Activated CD8-positive, alpha-beta memory T cell treated with anti-CD3 and anti-CD28 coated beads, Interleukin-2, amount 50 U/mL, for 24 hours (primary cell): ENCODE measurements around the gene SGO2.
"Not testable (repeated sequence)": the region's sequence is repeated elsewhere in the genome, so short reads cannot be mapped to it uniquely, and the experiment has no call there.

Experiments used
- DNase-seq: peaks from one replicate; pipeline ENCODE4 v3.0.0-alpha.2; 2020; ENCODE audit errors: extremely low read depth

The SGO2 gene

DNA sequence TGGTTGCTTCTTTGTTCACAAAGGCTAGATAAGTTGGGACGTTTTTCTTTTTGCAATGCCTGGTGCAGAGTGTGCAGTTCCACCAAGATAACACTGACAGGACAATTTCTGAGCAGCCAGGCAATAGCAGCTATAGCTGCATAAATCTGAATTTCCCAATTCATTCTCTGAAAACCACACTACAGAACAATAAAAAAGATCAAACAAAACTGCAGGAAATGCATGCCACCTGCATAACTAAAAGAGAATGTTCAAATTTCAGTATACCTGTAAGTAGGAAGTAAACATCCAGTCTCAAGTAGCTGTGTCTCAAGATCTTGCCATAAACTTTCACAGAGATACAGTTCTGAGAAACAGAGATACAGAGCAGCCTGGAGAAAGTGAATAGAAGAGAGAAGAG lies 10.9 kb upstream of the SGO2 start:
- DNase-seq = no peak

DNA sequence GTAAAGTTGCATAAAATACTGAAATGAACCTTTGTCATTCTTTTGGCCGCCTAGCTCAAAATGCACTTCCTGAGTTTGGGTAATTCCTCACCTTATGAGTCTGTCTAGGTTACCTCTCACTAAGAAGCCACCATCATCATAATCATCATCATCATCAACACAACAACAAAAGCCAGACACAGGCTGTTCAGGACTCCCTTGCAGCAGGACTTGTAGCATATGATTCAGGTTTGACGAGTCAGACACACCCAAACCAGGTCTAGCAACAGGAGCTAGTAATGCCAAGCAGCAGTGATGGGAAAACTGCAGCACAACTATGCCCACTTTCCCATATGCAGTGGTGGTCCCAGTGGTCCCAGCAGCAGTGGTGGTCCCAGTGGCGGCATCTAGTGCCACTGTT lies 2.8 kb upstream of the SGO2 start:
- no peak for DNase-seq

GRCh38 chr2:200523604-200524003 lies 2.4 kb upstream of the SGO2 start:
- DNase-seq = no peak

GRCh38 chr2:200525066-200525465 lies 941 bp upstream of the SGO2 start:
- DNase-seq = no peak

- no peak for DNase-seq
Measured at GRCh38 chr2:200525551-200525881, 491 bp upstream of the SGO2 start.

DNA sequence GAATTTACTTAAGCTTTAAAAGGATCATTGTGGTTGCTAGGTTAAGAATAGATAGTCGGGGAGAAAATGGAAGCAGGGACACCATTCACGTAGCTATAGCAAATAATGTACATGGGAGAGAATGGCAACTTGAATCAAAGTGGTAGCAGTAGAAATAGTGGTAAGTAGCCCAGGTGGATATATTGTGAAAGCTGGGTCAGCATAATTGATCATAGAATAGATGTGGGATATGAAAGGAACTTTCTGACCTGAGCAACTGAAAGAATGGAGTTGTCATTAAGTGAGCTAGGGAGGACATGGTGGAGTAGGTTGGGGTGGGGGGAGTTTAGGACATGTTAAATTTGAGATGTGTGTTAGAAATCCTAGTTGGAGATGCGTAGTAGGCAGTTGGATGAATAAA lies 2.2 kb downstream of the SGO2 start:
- DNase-seq = no peak

DNA sequence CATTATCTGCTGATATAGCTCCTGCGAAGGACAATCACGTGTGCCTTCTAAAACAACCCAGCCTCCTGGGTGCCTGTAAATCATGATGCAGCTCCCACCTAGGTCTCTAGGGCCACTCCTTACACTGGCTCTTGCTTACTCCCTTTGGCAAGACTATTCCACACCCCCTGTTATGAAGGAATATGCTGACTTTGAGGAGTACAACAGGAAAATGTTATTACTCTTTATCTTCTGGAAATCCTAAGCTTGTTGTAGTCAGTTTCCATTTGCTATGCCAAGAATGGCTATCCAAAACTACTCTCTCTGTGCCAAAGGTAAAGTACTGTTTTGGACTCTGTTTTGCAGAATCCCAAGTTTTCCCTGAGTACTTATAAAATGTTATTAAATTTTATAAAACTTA lies 7.7 kb downstream of the SGO2 start:
- no peak for DNase-seq

DNA sequence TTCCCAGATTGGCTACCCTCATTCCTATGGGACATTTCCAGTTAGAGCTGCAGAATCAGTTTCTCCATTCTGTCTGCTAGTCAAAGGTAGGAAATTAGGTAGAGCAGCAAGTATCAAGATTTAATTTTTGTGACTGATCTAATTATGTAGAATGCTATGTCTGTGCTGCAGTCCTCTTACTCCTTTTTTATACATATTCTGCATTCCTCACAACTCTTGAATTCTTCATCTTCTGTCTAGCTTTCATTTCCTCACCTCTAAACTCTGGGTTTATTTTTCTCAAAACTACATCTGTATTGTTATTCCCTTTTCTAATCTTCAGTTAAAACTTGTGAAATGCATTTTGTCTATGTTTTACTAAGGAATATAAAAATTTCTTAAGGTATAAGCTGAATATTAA lies 8.6 kb downstream of the SGO2 start:
- DNase-seq = no peak

GRCh38 chr2:200538139-200538538 lies 12.1 kb downstream of the SGO2 start:
- DNase-seq = no peak

- no peak for DNase-seq
Measured at GRCh38 chr2:200540793-200541192, 14.8 kb downstream of the SGO2 start.

GRCh38 chr2:200566596-200566995 lies 40.6 kb downstream of the SGO2 start:
- DNase-seq = not testable (repeated sequence)

- DNase-seq = no peak
Measured at GRCh38 chr2:200567932-200568331, 41.9 kb downstream of the SGO2 start.

- no peak for DNase-seq
Measured at GRCh38 chr2:200575957-200576356, 50.0 kb downstream of the SGO2 start.

- DNase-seq = no peak
Measured at GRCh38 chr2:200577027-200577426, 51.0 kb downstream of the SGO2 start.

DNA sequence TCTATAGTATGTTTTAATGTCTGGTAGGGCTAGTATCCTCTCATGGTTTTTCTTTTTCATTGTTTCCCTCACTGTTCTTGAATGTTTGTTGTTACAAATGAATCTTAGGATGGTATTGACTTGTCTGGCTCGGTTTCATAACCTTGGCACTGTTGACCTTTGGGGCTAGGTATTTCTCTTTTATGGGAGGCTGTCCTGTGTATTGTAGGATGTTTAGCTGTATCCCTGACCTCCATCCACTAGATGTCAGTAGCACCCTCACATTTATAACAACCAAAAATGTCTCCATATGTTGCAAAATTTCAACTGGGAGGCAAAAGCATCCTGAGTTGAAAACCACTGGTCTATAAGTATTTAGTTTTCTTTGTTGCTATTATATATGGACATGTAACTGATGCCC lies 52.8 kb downstream of the SGO2 start:
- DNase-seq = no peak

- DNase-seq = no peak
Measured at GRCh38 chr2:200584639-200585038, 58.6 kb downstream of the SGO2 start.

- no peak for DNase-seq
Measured at GRCh38 chr2:200585340-200585729, 59.3 kb downstream of the SGO2 start.

DNA sequence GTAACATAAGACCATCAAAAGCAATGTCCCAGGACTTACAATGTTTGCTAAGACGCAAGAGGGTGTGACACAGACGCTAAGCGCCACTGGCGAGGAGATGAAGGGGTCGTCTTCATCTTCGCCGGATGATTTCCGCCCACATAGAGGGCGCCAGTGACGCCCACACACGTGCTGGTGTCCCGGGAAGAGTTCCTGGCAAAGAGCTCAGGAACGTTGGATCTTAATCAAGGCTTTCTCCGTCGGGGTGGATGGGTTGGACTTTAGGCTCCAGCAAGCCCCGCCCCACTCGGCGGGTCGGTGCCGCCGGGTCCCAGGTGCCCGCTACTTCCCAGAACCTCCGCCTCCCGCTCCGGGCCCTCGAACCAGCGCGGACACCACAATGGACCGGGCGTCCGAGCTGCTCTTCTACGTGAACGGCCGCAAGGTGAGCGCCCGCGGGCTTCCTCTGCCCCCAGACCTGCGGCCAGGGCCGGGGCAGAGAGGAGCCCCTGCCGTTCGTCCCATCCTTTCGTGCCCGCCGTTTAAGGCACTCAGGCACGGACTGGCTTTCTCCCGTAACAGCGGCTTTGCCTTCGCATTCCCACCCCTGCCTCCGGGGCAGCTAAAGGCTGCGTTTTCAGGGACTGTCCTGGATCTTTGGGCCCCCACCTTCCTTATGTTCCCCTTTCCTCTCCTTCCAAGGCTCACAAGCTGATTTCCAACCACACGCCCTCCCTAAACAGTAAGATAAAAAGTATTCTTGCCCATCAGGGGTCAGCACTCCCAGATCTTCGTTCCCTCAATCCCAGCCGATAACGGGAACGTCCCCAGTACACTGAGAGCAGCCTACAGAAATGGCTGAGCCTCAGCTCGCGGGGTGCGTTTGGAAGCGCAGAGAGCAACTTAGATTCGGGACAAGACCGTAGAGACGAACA lies 60.0 kb downstream of the SGO2 start, which contains the start of gene AOX1:
TSS of gene AOX1 (plus strand) at position 285 of the 914 bp plus-strand sequence. CDS start at position 380, 95 bp downstream.
- no peak for DNase-seq

DNA sequence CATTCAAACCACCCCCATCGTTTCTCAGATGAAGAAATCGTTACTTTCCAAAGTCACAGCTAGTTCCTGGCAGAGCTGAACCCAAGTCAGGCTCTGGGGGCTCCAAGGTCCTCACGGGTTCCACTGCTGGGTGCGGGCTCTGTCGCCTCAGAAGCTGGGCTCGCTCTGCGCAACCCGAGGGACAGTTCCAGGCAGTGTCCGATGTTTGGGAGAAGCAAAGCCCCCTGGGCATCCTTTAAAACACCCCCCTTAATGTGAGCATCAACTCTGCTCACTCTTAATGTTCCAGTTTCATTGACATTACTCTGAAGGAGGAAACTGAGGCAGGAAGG lies 60.6 kb downstream of the SGO2 start:
- no peak for DNase-seq

DNA sequence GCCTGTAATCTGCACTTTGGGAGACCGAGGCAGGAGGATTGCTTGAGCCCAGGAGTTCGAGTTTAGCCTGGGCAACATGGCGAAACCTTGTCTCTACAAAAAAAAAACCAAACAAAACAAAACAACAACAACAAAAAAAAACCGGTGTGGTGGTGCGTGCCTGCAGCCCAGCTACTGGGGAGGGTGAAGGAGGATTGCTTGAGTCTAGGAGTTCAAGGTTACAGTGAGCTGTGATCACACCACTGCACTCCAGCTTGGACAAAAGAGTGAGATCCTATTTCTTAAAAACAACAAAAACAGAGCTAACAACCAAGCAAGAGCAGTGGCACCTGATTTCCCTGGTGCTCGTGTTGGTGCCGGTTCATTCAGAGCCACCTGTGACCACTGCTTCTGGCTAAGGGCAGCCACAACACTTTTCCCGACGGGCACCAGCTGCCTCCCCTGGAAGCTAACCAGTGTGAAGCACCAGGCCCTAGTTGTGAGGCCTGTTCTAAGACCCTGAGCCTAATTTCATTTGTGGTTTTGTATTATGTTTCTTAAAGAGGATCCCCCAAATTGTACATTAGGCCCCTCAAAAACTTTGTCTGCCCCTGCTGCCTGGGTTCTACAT lies 61.1 kb downstream of the SGO2 start:
- no peak for DNase-seq

DNA sequence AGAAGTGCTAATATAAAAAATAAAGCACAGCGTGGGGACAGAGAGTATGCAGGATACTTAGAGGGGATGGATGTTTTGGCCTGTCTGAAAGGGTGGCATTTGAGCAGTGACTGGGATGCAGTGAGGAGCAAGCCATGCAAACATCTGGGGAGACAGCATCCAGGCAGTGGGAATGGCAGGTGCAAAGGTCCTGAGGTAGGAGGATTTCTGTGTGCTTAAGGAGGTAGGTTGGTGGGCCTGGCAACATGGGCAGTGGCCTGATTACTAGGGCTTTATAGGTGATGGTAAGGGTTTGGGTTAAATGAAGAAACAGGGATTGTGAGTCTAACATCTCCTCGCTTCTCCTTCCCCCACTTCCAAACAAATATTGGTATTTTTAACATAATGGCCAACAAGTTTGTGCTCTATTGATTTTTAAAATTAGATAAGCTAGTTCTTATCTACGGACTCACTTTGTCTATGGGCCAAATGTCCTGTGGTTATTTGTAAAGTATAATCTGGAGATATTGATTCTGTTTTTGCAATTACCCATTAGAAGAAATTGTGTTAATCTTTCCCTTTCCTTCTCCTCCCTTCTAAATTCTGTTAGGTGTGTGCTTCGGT lies 62.2 kb downstream of the SGO2 start:
- no peak for DNase-seq

DNA sequence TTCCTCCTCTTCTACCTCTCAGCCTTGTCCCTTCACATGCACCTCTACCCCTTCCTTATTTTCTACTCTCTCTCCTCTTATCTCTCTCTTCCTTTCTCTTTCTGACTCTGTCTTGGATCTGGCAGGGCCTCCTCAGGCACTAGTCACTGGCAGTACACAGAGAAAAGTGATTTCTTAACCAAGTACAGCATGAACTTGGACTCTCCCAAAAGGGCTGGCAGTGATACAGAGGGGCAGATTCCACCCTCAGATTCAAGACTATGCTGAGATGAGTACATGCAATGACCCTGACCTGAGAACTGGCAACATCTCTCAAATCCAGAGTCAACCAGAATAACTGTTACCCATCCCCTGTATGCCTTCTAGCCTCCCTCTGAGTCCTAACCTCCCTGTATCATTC lies 64.1 kb downstream of the SGO2 start:
- no peak for DNase-seq

GRCh38 chr2:200591308-200591707 lies 65.3 kb downstream of the SGO2 start:
- no peak for DNase-seq
